HG02610 (cell line): Measurements from ENCODE around the gene SAMD1.

Experiments used
- ATAC-seq: cut with Tn5 transposase; IDR thresholded peaks from one replicate; pipeline ENCODE4 v1.9.1; 2021; ENCODE audit warnings: mild to moderate bottlenecking, moderate library complexity; ENCODE audit not compliant: unreplicated experiment

SAMD1 gene

GRCh38 chr19:14090509-14091080 lies at the start of gene SAMD1:
Gene SAMD1, minus strand, starts transcription at chr19:14090751.
- ATAC-seq = peak; percentile 28

GRCh38 chr19:14139944-14140343 lies 49.4 kb upstream of the SAMD1 start:
- ATAC-seq = no peak

GRCh38 chr19:14138576-14139265 lies 48.2 kb upstream of the SAMD1 start:
- ATAC-seq = no peak

GRCh38 chr19:14136509-14137281 lies 46.1 kb upstream of the SAMD1 start, which contains the start of gene ASF1B:
Gene ASF1B, minus strand, starts transcription at chr19:14136589. Its CDS starts 133 bp downstream, at chr19:14136456.
- peak; percentile 82 for ATAC-seq

- ATAC-seq = no peak
Measured at GRCh38 chr19:14135985-14136508, 45.5 kb upstream of the SAMD1 start.

- ATAC-seq = no peak
Measured at GRCh38 chr19:14135355-14135754, 44.8 kb upstream of the SAMD1 start.

GRCh38 chr19:14127929-14128509 lies 37.5 kb upstream of the SAMD1 start:
- ATAC-seq = peak; percentile 45

GRCh38 chr19:14127176-14127575 lies 36.6 kb upstream of the SAMD1 start:
- ATAC-seq = no peak

- no peak for ATAC-seq
Measured at GRCh38 chr19:14122924-14123323, 32.4 kb upstream of the SAMD1 start.

- ATAC-seq = no peak
Measured at GRCh38 chr19:14120497-14120780, 29.9 kb upstream of the SAMD1 start.

- no peak for ATAC-seq
Measured at GRCh38 chr19:14119644-14120496, 29.3 kb upstream of the SAMD1 start.

- ATAC-seq = no peak
Measured at GRCh38 chr19:14119146-14119545, 28.6 kb upstream of the SAMD1 start.

- peak; percentile 13 for ATAC-seq
Measured at GRCh38 chr19:14118165-14119051, 27.9 kb upstream of the SAMD1 start.

GRCh38 chr19:14117668-14118164 lies 27.2 kb upstream of the SAMD1 start, which contains the start of gene PRKACA:
Gene PRKACA, minus strand, starts transcription at chr19:14117762. Its CDS starts 215 bp downstream, at chr19:14117547.
- peak; percentile 92 for ATAC-seq

- no peak for ATAC-seq
Measured at GRCh38 chr19:14116918-14117578, 26.5 kb upstream of the SAMD1 start.

- no peak for ATAC-seq
Measured at GRCh38 chr19:14116525-14116917, 26.0 kb upstream of the SAMD1 start.

- no peak for ATAC-seq
Measured at GRCh38 chr19:14115756-14116155, 25.2 kb upstream of the SAMD1 start.

GRCh38 chr19:14114854-14115253 lies 24.3 kb upstream of the SAMD1 start:
- ATAC-seq = no peak

GRCh38 chr19:14114439-14114838 lies 23.9 kb upstream of the SAMD1 start:
- ATAC-seq = no peak
